ENCODE results near the gene SLAMF8. TPM values are rescaled to one million over a fixed set of nuclear protein-coding genes. Genes with fewer than 3 reads are reported as not detected.
A peak's percentile ranks its signal among the peaks of the same experiment; 100 is the strongest.

The SLAMF8 gene
- total RNA-seq, 1 experiment from 2014 or later = not detected

GRCh38 chr1:159832309-159832708 lies 5.6 kb downstream of the SLAMF8 start:
- WGBS (ENCODE audit: extremely low coverage, insufficient read length, low lambda C conversion rate) = no CpG with 5 or more reads among the region's 2 CpGs

More at GRCh38 chr1:159832309-159832708, 5.6 kb downstream of the SLAMF8 start:
- no peaks in the 10 kb centered on the region for H4K20me1 ChIP-seq (ENCODE audit: control insufficient read depth, insufficient read depth, insufficient read length)
- DNase-seq = no peak
- no peak overlapping the region for H2BK12ac ChIP-seq (ENCODE audit: insufficient read length, low read depth, low read length)
- peaks cover 46% of the 10 kb centered on the region for H3K27me3 Mint-ChIP-seq (ENCODE audit: low read depth)
- H3K23ac ChIP-seq (ENCODE audit: insufficient read length, low read depth, low read length) = no peak overlapping the region
- no peaks in the 10 kb centered on the region for H3K36me3 Mint-ChIP-seq (ENCODE audit: insufficient read depth in 1 of 3, low read depth in 3 of 3)
- H3K27ac ChIP-seq (ENCODE audit: insufficient read length, low read depth, low read length) = no peak overlapping the region
- peak overlapping the region in 1 of 3 experiments; percentile 26; a peak in 2 of 7 replicates for H3K27ac Mint-ChIP-seq
- no peak overlapping the region for H2BK5ac ChIP-seq (ENCODE audit: insufficient read length, low read length)
- H3K4me2 ChIP-seq (ENCODE audit: insufficient read depth, insufficient read length, low read length) = no peak overlapping the region
- H3K4me1 ChIP-seq (ENCODE audit: insufficient read depth, low read length) = no peaks in the 10 kb centered on the region
- TF ChIP-seq CTCF (conservative IDR thresholded peaks at IDR 0.05) = no peak
- H3K79me1 ChIP-seq (ENCODE audit: insufficient read depth, low read depth, low read length, poor library complexity, severe bottlenecking) = no peaks in the 10 kb centered on the region
- H2AK5ac ChIP-seq (ENCODE audit: insufficient read length, low read length) = no peak overlapping the region
- H2AFZ ChIP-seq (ENCODE audit: low read length) = no peak overlapping the region
- peaks cover 19 to 20% of the 10 kb centered on the region in 2 experiments for H3K4me1 Mint-ChIP-seq
- H3K9me3 ChIP-seq (ENCODE audit: control insufficient read depth, low read depth, low read length) = no peaks in the 10 kb centered on the region
- H2BK20ac ChIP-seq (ENCODE audit: low read depth, low read length, poor library complexity, severe bottlenecking) = no peak overlapping the region
- H3K4me3 Mint-ChIP-seq = no peak overlapping the region
- no peaks in the 10 kb centered on the region for H3K79me2 ChIP-seq (ENCODE audit: insufficient read depth, low read length)
- H2BK120ac ChIP-seq (ENCODE audit: low read depth, low read length, poor library complexity, severe bottlenecking) = no peak overlapping the region
- no peaks in the 10 kb centered on the region for H3K27me3 ChIP-seq (ENCODE audit: insufficient read depth, low read length)
- H3K4ac ChIP-seq (ENCODE audit: low read depth, low read length) = no peak overlapping the region
- H4K5ac ChIP-seq (ENCODE audit: insufficient read length, low read depth, low read length) = no peak overlapping the region
- no peaks in the 10 kb centered on the region for H3K9me3 Mint-ChIP-seq
- no peak overlapping the region for H3K18ac ChIP-seq (ENCODE audit: insufficient read length, low read depth, low read length)
- no peak overlapping the region for H3K9ac ChIP-seq (ENCODE audit: extremely low read depth, insufficient read length, low read length)
- H2BK15ac ChIP-seq (ENCODE audit: low read depth, low read length) = no peak overlapping the region
- H4K91ac ChIP-seq (ENCODE audit: insufficient read length, low read depth, low read length) = no peak overlapping the region
- no peak overlapping the region for H3K14ac ChIP-seq (ENCODE audit: insufficient read depth, low read length)
- H3K56ac ChIP-seq (ENCODE audit: insufficient read length, low read depth, low read length) = no peak overlapping the region
- H3T11ph ChIP-seq (ENCODE audit: low read length) = no peak overlapping the region
- no peak overlapping the region for H4K8ac ChIP-seq (replicated peaks; ENCODE audit: insufficient read length, low read depth, low read length)
- no peaks in the 10 kb centered on the region for H3K23me2 ChIP-seq (ENCODE audit: insufficient read length, low read depth, low read length, poor library complexity, severe bottlenecking)
